HG03196 (cell line): ENCODE results near the gene GPATCH4.
"Not testable (repeated sequence)": the region's sequence is repeated elsewhere in the genome, so short reads cannot be mapped to it uniquely, and the experiment has no call there.

ENCODE experiments used
- ATAC-seq: cut with Tn5 transposase; IDR thresholded peaks from one replicate; pipeline ENCODE4 v1.9.1; 2021; ENCODE audit not compliant: unreplicated experiment

Gene GPATCH4

GRCh38 chr1:156598731-156599432 is 2.4 kb downstream of the GPATCH4 start:
- ATAC-seq = no peak

GRCh38 chr1:156598125-156598524 is 3.2 kb downstream of the GPATCH4 start:
- ATAC-seq = no peak

GRCh38 chr1:156596426-156596825 is 4.9 kb downstream of the GPATCH4 start:
- no peak for ATAC-seq

DNA sequence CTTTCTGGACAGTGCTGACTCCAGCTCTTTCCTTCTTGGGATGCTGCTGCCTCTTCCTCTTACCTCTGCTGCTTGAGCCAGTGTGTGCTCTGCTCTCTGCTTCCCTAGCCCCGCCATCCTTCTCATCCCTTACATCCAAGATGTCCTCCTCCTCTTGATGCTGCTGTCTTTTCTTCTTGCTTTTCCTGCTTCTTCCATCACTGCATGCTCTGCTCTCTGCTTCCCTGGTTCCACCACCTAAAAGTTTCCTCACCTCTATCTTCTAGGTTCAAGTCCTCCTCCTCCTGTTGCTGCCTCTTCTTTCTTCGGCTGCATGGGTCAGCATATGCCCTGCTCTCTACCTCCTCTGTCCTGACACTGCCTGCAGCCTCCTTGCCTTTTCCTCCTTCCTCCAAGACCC is 6.3 kb downstream of the GPATCH4 start:
- ATAC-seq = no peak

- ATAC-seq = no peak
These were observed 7.1 kb downstream of the GPATCH4 start for GRCh38 chr1:156594190-156594589.

DNA sequence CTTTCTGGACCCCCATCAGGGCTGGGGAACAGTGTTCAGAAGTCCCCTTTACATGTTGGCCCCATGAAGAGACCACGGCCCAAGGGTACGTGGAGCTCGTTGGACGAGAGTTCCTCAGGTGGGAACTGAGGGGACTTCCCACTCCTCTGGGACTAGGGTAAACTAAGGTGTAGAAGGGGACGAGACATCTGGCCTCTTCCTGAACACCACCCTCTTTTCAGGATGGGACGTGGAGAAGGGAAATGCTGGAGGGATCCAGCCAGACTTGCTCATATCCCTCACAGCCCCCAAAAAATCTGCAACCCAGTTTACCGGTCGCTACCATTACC is 7.7 kb downstream of the GPATCH4 start:
- ATAC-seq = no peak

- no peak for ATAC-seq
These were observed 8.2 kb downstream of the GPATCH4 start for GRCh38 chr1:156592910-156593660.

DNA sequence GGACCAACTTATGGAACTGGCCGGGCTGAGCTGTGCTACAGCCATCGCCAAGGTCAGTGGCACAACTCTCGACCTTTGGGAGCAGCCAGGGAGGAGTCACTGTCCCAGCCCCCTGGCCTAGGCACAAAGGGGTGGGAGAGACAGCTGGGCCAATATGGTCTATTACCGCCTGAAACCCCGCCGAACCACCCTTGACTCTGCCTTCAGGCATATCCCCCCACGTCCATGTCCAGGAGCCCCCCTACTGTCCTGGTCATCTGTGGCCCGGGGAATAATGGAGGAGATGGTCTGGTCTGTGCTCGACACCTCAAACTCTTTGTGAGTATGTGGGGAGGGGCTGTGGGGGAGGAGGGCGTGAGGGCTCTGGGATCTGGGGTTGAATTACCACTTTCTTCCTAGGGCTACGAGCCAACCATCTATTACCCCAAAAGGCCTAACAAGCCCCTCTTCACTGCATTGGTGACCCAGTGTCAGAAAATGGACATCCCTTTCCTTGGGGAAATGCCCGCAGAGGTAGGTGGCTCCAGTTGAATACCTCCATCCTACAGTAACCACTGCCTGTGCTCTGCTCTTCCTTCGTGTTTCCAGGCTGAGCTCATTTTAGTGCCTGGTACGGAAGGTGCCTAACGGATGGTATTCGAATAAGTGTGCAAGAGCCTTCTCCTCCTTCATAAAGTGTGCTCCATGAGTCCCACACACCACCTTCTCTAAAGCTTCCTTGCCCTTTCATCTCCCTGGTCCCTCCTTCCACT is 8.9 kb downstream of the GPATCH4 start:
- no peak for ATAC-seq

- peak; percentile 64 for ATAC-seq
These were observed 9.7 kb downstream of the GPATCH4 start, which contains the start of gene NAXE for GRCh38 chr1:156591432-156592157. TSS of gene NAXE (plus strand) at chr1:156591776. CDS start at chr1:156591805, 29 bp downstream.

- no peak for ATAC-seq
These were observed 10.2 kb downstream of the GPATCH4 start for GRCh38 chr1:156591181-156591431.

DNA sequence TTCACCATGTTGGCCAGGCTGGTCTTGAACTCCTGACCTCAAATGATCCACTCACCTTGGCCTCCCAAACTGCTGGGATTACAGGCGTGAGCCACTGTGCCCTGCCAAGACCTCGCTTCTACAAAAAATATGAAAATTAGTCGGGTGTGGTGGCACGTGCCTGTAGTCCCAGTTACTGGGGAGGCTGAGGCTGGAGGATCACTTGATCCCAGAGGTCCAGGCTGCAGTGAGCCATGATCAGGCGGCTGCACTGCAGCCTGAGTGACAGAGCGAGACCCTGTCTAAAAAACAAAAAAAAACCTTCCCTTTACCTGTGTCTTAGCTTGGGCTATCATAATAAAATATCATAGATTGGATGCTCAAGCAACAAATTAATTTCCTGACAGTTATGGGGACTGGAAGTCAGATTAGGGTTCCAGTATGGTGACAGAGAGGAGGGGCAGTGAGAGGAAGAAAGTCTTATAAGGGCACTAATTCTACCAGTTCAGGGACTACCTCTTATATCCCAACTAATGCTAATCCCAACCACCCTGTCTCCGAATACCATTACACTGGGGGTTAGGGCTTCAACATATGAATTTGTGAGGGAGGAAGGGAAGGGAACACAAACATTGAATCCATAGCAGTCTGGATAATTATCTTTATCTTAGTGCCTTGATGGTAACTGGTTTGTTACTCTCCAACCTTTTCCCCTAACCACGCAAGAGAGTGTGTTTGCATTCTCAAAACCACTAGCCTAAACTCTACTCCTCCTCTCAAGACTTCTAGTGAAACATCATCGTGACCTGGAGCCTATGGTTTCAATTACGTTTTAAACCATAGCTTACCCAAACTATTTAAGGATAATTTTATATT is 10.7 kb downstream of the GPATCH4 start:
- ATAC-seq = no peak

DNA sequence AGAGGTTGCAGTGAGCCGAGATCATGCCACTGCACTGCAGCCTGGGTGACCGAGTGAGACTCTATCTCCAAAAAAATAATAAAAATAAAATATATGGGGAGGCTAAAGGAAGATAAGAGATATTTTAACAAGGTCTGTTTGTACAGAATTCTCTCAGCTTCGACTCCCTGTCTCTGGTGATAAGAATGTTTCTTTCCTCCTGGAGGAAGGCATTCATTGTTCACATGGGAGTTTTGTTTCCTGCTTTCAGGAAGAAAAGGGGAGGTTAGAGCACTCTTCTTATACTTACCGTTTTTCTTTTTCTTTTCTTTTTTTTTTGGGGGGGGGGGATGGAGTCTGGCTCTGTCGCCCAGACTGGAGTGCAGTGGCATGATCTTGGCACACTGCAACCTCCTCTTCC is 11.7 kb downstream of the GPATCH4 start:
- no peak for ATAC-seq

DNA sequence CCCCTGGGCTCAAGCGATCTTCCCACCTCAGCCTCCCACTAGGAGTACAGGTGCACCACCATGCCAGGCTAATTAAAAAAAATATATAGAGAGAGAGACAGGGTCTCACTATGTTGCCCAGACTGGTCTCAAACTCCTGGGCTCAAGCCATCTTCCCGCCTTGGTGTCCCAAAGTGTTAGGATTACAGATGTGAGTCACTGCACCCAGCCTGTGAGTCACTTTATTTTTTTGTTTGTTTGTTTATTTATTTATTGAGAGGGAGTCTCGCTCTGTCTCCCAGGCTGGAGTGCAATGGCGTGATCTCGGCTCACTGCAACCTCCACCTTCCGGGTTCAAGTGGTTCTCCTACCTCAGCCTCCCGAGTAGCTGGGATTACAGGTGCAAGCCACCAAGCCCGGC is 13.4 kb downstream of the GPATCH4 start:
- ATAC-seq = not testable (repeated sequence)

DNA sequence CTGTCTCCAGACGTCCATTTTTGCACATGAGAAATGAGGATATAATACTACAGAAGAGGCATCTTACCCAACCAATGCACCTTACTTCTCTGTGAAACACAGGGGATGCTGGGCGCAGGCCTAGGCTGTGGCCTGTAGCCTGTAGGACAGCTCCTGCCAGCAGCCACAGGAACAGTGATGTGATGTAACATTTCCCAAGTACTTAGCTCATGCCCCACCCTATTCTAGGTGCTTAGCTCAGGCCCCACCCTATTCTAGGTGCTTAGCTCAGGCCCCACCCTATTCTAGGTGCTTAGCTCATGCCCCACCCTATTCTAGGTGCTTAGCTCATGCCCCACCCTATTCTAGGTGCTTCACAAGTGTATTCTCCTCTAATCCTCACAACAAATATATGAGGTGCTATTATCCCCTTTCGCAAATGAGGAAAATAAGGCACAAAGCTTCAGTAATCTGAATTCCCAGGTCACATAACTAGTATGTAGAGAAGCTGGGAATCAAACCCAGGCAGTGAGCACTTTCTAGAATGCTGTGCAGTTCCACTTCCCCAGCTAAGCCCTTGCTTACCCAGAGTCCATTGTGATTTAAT is 14.3 kb downstream of the GPATCH4 start:
- ATAC-seq = no peak

GRCh38 chr1:156586323-156586722 is 15.0 kb downstream of the GPATCH4 start:
- no peak for ATAC-seq

GRCh38 chr1:156584813-156585212 is 16.5 kb downstream of the GPATCH4 start:
- no peak for ATAC-seq

DNA sequence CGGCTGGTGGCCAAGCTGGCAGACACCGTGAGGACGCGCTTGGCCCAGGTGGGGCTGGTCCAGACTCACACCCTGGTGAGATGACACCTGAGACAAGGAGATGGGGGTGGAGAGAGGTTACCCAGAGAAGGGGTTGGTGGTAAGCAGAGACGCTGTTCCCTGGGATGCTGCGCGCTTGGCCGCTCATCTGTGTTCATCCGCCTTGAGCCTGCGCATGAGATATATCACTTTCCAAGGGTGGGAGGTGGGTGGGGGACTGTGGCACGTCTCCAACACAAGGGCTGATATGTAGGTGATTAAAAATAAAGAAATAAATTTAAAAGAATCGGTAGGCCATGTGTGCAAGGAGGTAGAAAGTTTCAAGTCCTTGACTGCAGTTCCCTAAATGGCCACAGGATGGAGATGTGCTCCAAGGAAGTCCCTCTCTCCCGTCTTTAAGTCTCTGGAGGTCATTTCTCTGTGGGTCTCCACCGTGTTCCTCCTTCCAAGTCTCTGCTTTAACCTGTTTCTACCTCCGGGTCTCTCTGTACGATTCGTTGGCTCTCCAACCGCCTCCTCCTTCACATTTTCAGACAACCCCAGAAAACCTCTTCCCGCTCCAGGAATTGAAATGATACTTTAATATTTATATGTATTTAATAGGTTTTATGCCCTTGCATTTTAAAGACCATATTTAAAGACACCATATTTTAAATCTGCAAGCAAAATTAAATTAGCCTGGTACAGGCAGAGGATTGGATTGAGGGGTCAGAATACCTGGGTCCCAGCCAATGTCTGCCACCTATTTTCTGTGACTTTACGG is 17.3 kb downstream of the GPATCH4 start:
- no peak for ATAC-seq

- ATAC-seq = no peak
These were observed 18.8 kb downstream of the GPATCH4 start for GRCh38 chr1:156582388-156583017.
